ENCODE data around the gene CHKB. TPM values are rescaled to one million over a fixed set of nuclear protein-coding genes. Genes with fewer than 3 reads are reported as not detected.

CHKB gene, protein sequence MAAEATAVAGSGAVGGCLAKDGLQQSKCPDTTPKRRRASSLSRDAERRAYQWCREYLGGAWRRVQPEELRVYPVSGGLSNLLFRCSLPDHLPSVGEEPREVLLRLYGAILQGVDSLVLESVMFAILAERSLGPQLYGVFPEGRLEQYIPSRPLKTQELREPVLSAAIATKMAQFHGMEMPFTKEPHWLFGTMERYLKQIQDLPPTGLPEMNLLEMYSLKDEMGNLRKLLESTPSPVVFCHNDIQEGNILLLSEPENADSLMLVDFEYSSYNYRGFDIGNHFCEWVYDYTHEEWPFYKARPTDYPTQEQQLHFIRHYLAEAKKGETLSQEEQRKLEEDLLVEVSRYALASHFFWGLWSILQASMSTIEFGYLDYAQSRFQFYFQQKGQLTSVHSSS
- 23.7 and 32.0 TPM in 2 replicates for total RNA-seq

DNA sequence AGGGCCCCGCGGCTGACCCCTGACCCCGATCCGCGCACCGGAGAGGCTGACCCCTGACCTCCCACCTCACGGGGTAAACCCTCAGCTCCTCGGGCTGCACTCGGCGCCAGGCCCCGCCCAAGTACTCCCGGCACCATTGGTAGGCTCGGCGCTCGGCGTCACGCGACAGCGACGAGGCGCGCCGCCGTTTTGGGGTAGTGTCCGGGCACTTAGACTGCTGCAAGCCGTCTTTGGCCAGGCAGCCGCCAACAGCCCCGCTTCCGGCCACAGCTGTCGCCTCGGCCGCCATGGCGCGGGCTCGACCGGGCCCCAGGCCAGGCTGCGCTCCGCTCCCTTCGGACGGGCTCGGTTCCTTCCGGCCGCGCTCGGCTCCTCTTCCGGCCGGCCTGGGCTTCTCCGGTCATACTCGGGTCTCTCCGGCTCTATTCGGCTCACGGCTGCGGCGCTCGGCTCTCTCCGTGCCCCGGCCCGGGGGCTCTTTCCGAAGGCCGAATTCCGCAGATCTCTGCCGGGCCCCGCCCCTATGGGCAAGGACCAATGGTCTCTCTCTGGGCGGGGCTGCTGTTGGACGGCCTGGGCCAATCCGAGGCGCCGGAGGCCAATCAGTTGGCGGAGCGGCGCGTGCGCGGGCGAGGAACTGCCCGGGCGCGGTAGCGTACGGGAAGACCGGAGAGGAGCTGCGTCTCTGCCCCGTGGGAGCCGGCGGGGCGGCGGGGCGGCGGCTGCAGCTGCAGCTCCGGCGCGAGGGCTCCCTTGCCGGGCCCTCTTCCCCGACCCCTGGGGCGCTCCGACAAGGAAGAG lies at the start of gene CHKB:
CHKB (minus strand) TSS at position 357 of the 801 bp plus-strand sequence; CDS start at position 289, 68 bp downstream.

DNA sequence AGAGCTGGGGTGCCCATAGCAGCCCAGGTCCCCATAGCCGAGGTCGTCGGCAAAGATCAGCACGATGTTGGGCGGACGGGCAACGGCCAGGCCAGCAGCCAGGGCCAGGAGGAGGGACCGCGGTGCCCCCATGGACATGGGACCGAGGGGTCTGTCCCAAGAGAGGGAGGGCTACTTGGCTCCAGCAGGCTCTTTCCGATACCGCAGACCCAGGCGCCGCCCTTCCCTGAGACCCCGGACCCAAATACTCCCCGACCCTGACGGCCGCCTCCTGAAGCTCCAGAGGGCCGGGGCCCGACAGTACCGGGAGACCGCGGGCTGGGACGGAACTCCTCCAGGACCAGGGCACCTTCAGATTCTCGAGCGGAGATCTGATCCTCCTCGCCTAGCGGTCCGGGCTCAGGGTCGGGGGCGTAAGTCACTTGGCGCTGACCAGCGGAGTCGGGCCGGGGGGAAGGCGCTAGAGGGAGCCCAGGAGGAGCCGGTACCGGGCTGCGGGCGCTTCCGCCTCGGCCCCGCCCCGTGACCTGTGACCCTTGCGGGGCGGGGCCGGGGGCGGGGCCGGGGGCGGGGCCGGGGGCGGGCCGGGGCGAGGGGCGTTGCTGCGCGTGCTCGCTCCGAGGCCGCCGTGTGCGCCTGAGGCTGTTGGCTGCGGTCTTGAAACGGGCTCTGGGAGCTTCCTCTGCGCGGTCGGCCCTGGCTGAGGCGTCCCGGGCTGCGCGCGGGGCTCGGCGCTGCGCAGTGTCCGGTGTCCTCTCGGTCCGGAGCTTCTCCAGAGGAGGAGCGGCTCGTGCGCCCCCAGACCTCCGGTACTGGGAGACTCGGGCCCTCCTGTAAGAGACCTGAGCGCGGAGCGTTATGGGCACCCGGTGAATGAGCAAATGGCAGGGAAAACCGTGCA lies 45.2 kb upstream of the CHKB start, which contains the start of gene ARSA:
ARSA (minus strand) TSS at position 511 of the 901 bp plus-strand sequence; CDS start at position 138, 373 bp downstream.

DNA sequence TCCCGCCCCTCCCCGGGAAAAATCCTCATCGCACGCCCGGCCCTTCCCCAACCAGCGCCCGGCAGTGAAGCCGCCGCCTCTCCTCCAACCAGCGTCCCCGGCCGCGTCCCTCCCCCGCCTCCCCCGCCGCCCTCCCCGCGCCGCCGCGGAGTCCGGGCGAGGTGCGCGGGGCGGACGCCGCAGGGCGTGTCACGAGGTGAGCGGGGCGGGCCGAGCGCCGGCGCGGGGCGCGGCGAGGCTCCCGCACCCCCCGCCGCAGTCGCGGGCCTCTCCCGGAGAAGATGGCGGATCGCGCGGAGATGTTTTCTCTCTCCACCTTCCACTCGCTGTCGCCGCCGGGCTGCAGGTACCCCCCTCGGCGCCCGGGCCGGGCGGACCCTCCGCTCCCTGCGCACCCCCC lies 17.9 kb upstream of the CHKB start, which contains the start of gene MAPK8IP2:
MAPK8IP2 (plus strand) TSS at position 256 of the 400 bp plus-strand sequence; CDS start at position 282, 26 bp downstream.

DNA sequence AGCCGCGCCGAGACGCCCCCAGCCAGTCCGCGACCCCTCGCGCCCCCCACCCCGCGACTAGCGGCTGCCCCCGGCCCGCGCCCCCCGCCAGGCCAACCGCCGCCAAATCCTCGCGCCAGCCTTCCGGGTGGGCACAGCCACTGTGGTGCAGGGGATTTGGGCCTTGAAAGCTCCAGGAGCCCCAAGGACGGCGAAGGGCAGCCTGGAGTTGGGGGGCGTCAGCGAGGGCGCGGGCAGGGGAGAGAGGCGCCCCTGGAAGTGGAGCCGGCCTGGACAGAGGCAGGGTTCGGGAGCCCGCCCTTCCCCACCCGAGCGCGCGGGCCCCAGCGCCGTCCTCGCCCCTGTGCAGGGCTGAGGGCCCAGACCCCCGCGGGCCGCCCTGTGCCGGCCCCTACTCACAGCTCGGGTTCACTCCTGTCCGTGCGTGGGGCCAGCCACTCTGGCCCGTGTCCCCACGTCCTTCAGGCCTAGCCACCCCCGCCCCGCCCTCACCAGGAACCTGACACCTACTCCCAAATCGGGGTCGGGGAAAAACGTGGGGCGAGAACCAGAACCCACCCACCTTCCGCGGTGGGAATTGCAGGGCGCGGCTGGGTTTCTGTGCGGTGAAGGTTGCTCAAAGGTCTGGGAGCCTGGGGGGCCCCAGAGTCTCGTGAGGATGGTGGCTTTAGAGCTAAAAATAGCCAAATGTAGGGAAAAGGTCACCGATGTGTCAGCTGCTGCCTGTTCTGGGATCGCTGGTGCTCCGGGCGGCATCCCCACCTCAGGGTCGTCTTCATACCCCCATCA lies 4.5 kb downstream of the CHKB start, which contains the start of gene CPT1B:
CPT1B (minus strand) TSS at position 441 of the 789 bp plus-strand sequence. CDS start 512 bp downstream, outside the sequence.

DNA sequence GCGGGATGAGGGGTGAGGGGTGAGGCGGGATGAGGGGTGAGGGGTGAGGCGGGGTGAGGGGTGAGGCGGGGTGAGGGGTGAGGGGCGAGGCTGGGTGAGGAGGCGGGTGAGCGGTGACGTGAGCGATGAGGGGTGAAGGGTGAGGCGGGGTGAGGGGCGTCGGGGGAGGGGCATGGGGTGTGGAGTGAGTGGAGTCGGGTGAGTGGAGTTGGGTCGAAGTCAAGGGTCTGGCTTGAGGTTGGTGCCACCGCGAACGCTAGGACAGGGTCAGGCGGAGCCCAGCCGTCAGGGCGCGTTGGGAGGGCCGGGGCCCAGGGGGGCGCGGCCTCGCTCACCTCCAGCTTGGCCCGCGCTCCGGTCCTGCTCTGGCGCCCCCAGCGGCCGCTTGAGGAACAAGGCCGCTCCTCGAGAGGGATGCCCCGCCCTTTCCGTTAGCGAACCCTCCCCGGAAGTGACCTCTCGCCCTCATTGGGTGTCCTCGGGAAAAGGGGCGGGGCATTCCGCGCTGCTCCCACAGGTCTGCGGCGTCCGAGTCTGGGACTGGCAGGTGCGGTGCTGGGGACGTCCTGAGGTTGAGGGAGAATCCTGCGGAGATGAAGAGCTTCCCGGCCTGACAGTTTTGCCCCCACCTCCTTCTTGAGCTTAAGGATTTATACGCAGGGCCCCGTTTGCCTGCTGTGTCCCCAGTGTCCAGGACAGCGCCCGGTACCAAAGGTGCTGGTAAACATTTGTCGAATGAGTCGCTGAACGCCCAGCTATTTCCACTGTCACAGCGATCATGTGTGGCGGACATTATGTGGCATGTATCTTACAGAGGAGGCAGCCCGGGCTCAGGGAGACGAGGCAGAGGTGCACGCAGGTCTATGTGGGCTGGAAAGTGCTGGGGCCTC lies 19.9 kb downstream of the CHKB start, which contains the start of gene SYCE3:
SYCE3 (minus strand) TSS at position 397 of the 890 bp plus-strand sequence. CDS start 6,514 bp downstream, outside the sequence.

DNA sequence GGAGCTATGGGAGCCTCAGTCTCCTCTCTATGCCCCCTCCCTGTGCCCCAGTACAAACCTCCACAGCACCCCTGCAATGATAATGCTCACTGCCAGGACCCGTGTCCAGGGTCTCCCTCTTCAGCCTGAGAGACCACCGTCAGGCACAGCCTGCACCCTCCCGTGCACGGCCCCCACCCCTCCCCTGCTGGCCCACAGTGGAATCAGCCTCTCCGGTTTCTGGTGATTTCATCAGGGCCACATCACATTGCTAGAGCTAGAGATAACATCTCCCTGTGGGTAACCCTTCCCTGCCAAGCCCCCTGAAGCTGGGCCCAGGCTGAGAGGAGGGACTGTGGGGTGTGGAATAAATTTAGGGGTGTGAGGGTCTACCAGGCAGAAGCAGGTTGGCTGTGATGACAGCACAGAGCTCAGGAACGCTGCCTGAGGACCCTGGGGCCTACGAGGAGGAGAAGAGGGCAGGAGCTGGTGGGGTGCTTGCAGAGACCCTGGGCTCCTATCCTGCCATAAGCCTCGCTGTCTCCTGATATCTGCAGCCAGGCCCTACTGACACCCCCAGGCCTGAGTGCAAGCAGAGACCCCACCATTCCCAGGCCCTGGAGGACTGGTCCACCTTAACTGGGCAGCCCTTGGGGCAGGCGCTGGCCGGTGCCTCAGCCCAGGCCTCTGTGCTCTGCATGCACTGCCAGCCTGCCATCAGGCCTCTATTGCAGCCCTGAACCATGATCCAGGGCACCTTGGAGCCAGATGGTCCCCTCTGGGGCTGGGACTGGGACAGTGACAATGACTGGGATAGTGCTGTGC lies 36.9 kb downstream of the CHKB start, which contains the start of gene KLHDC7B:
KLHDC7B (plus strand) TSS at position 378 of the 804 bp plus-strand sequence; CDS start at position 723, 345 bp downstream.

DNA sequence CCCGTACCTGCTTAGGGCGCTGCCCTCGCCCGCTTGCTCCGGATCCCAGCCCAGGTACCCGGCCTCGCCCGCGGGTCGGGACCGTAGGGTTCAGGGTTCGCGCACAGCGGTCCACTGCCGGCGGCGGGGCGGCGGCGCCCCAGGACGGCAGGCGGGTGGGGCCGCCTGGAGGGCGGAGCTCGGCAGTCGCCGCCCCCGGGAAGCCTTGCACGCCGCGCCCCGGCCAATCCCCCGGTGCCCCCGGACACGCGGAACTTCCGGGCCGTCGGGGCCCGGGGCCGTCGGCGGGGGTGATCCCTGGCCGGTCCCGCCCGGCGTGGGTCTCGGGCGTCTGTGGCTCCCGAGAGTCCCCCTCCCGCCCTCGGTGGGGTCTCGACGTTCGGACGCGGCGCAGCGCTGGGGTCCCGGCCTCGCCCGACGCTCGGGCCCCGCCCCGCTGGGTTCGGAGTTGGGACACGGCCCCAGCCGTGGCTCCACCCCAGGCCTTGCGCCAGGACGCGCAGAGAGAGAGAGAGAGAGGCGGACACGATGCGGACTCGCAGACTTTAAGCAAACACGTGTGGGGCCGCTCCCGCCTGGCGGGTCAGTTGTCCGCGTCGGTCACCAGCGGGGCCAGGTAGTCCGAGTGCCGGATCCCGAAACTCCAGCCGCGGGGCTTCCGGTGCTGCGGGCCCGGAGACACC lies 52.6 kb downstream of the CHKB start, which contains the start of gene TYMP:
TYMP (minus strand) TSS at position 116 of the 683 bp plus-strand sequence. CDS start 303 bp downstream, outside the sequence.

Other genes starting within 250 kb of the CHKB start
- gene PPP6R2, start 239.5 kb downstream of the CHKB start, total RNA-seq: 44.8 and 55.9 TPM in 2 replicates
- gene SBF1, start 107.8 kb downstream of the CHKB start, total RNA-seq: 102 and 137 TPM in 2 replicates
- gene ADM2, start 101.3 kb downstream of the CHKB start, total RNA-seq: 2.7 and 4.3 TPM in 2 replicates
- gene MIOX, start 96.0 kb downstream of the CHKB start, total RNA-seq: 0.72 TPM in 1 of 2 replicates, not detected in the other
- 21.7 and 31.5 TPM in 2 replicates for gene LMF2, start 75.1 kb downstream of the CHKB start, total RNA-seq
- gene NCAPH2, start 74.6 kb downstream of the CHKB start, total RNA-seq: 24.7 and 28.9 TPM in 2 replicates
- 0.72 and 10.2 TPM in 2 replicates for gene SCO2, start 57.3 kb downstream of the CHKB start, total RNA-seq
- 22.0 and 234 TPM in 2 replicates for gene TYMP, start 52.8 kb downstream of the CHKB start, total RNA-seq
- gene KLHDC7B, start 37.0 kb downstream of the CHKB start, total RNA-seq: 0.24 and 0.43 TPM in 2 replicates
- not detected in 2 replicates for gene SYCE3, start 19.9 kb downstream of the CHKB start, total RNA-seq
- 2.2 TPM in 1 of 2 replicates, not detected in the other for gene CPT1B, start 4.4 kb downstream of the CHKB start, total RNA-seq
- gene MAPK8IP2, start 17.9 kb upstream of the CHKB start, total RNA-seq: 0.43 and 0.48 TPM in 2 replicates
- 19.6 and 27.7 TPM in 2 replicates for gene ARSA, start 45.3 kb upstream of the CHKB start, total RNA-seq
- gene SHANK3, start 90.0 kb upstream of the CHKB start, total RNA-seq: 1.5 and 2.7 TPM in 2 replicates
- not detected in 2 replicates for gene ACR, start 155.4 kb upstream of the CHKB start, total RNA-seq
- 3.1 and 4.3 TPM in 2 replicates for gene RABL2B, start 200.8 kb upstream of the CHKB start, total RNA-seq

All from tracheal epithelial cell (primary cell).